22Rv1 (cell line): ENCODE data around the gene TTLL1.

Experiments
- CTCF ChIP-seq: fragments of 450-650 bp; IDR thresholded peaks from 2 replicates; pipeline ENCODE4 v1.5.1; 2017; ENCODE audit warnings: mild to moderate bottlenecking
- ZFX ChIP-seq: fragments of 450-650 bp; IDR thresholded peaks from 2 replicates; pipeline ENCODE4 v1.6.1; 2017; ENCODE audit warnings: antibody characterized with exemption, borderline replicate concordance

- TF ChIP-seq CTCF (no peak), ZFX (no peak)
Measured at GRCh38 chr22:43036282-43036829, 52.8 kb downstream of the TTLL1 start.
